HepG2 (cell line): ENCODE results near the gene HYCC2. TPM values are rescaled to one million over a fixed set of nuclear protein-coding genes. Genes with fewer than 3 reads are reported as not detected.

ENCODE experiments used
- ARNT ChIP-seq: fragments of 450-650 bp; IDR thresholded peaks from 2 replicates; pipeline ENCODE4 v1.6.1; 2017
- BORCS8-MEF2B ChIP-seq: sonication (generic); formaldehyde crosslinking; IDR thresholded peaks from 2 replicates; pipeline ENCODE4 v1.8.0; 2022; ENCODE audit warnings: mild to moderate bottlenecking, missing genetic modification reagents
- CHD2 ChIP-seq: IDR thresholded peaks from 2 replicates; pipeline ENCODE4 v1.6.1; 2011; ENCODE audit warnings: low read depth, low read length, improper control_type of control experiment
- DNMT3B ChIP-seq: conservative IDR thresholded peaks from 2 replicates; pipeline ENCODE4 v1.6.1; 2016; ENCODE audit warnings: missing biosample characterization, control low read depth
- KLF15 ChIP-seq: sonication (generic); formaldehyde crosslinking; IDR thresholded peaks from 2 replicates; pipeline ENCODE4 v1.8.1; 2023; ENCODE audit warnings: borderline replicate concordance, mild to moderate bottlenecking, inconsistent platforms, missing genetic modification reagents, mixed read lengths
- KLF9 ChIP-seq: IDR thresholded peaks from 2 replicates; pipeline ENCODE4 v1.6.1; 2016; ENCODE audit warnings: low read depth
- LBX2 ChIP-seq: sonication (generic); formaldehyde crosslinking; IDR thresholded peaks from 2 replicates; pipeline ENCODE4 v1.5.0; 2020; ENCODE audit warnings: missing genetic modification reagents, mild to moderate bottlenecking, borderline replicate concordance
- LCORL ChIP-seq, 2 experiments: fragments of 450-650 bp in 1 of 2; sonication (generic) in 1 of 2; formaldehyde crosslinking in 1 of 2; IDR thresholded peaks; 2 replicates each; pipeline versions ENCODE4 v1.5.0 to v1.6.1; 2017 to 2020; ENCODE audit warnings: antibody characterized with exemption in 1 of 2, missing genetic modification reagents in 1 of 2
- RAD51 ChIP-seq: fragments of 450-650 bp; IDR thresholded peaks from 2 replicates; pipeline ENCODE4 v1.6.1; 2016; ENCODE audit warnings: borderline replicate concordance
- RXRA ChIP-seq: sonication (generic); formaldehyde crosslinking; IDR thresholded peaks from 2 replicates; pipeline ENCODE4 v1.5.1; 2020; ENCODE audit warnings: missing genetic modification reagents
- SNAI1 ChIP-seq: sonication (generic); formaldehyde crosslinking; IDR thresholded peaks from 2 replicates; pipeline ENCODE4 v1.5.0; 2020; ENCODE audit warnings: mild to moderate bottlenecking, missing genetic modification reagents, borderline replicate concordance
- TARDBP ChIP-seq: sonication (generic); formaldehyde crosslinking; IDR thresholded peaks from 2 replicates; pipeline ENCODE4 v1.8.0; 2022; ENCODE audit warnings: mild to moderate bottlenecking, missing genetic modification reagents
- TOPORS ChIP-seq: sonication (generic); formaldehyde crosslinking; IDR thresholded peaks from 2 replicates; pipeline ENCODE4 v1.8.0; 2023; ENCODE audit warnings: mild to moderate bottlenecking, missing genetic modification reagents
- U2AF1 ChIP-seq: fragments of 200-400 bp; formaldehyde crosslinking; optimal IDR thresholded peaks from 2 replicates; pipeline ENCODE3; 2017; ENCODE audit warnings: mild to moderate bottlenecking, low read depth, low read length
- ZNF124 ChIP-seq: sonication (generic); formaldehyde crosslinking; IDR thresholded peaks from 2 replicates; pipeline ENCODE4 v1.4.0; 2020; ENCODE audit warnings: missing genetic modification reagents
- ZNF281 ChIP-seq: sonication (generic); formaldehyde crosslinking; IDR thresholded peaks from 2 replicates; pipeline ENCODE4 v1.4.0; 2020; ENCODE audit warnings: missing genetic modification reagents, borderline replicate concordance
- ZNF597 ChIP-seq: sonication (generic); formaldehyde crosslinking; IDR thresholded peaks from 2 replicates; pipeline ENCODE4 v1.5.0; 2020; ENCODE audit warnings: missing genetic modification reagents
- ZNF792 ChIP-seq: IDR thresholded peaks from 2 replicates; pipeline ENCODE4 v1.6.1; 2016
- ZNF891 ChIP-seq: sonication (generic); formaldehyde crosslinking; IDR thresholded peaks from 2 replicates; pipeline ENCODE4 v1.5.0; 2020; ENCODE audit warnings: mild to moderate bottlenecking, missing genetic modification reagents
- ZSCAN22 ChIP-seq: sonication (generic); formaldehyde crosslinking; IDR thresholded peaks from 2 replicates; pipeline ENCODE4 v1.4.0; 2020; ENCODE audit warnings: mild to moderate bottlenecking, missing genetic modification reagents
- polyA plus RNA-seq, 8 experiments: library from polyadenylated mRNA; depleted of rRNA in 3 of 8; stranded (reverse) in 7 of 8; unstranded in 1 of 8; fragments of >200 nt; fragmentation: Illumina TruSeq in 4 of 8; extraction: Trizol in 4 of 8; gene quantifications; 2 replicates each; pipeline versions ENCODE4 v1.2.1 to v1.2.3, GENCODE V29; 2011 to 2016; ENCODE audit warnings: low read depth in 4 of 8, missing spikeins in 1 of 8, mixed read lengths in 1 of 8; ENCODE audit not compliant: insufficient read depth in 1 of 8
- total RNA-seq, 5 experiments: library from RNA; depleted of rRNA; stranded (reverse); fragments of >200 nt; fragmentation: Illumina TruSeq; extraction: Trizol; gene quantifications; 2 replicates each; pipeline ENCODE4 v1.2.3, GENCODE V29; 2016; ENCODE audit warnings: low read depth in 1 of 5
- TF ChIP-seq, protein P1 (sequence below): sonication (generic); formaldehyde crosslinking; IDR thresholded peaks from 2 replicates; pipeline ENCODE4 v1.5.1; 2020; ENCODE audit warnings: mild to moderate bottlenecking, missing genetic modification reagents, moderate library complexity

HYCC2 gene
- total and polyA plus RNA-seq, 2 of the 13 experiments (the other 11 are each of a cell fraction or from before 2014, with no cell fraction given), result 4.7 to 13.9 TPM

- TF ChIP-seq ZNF281 (peak; percentile 9; the same call in 1 of the 2 replicates), KLF9 (CRISPR knock-in tag) (no peak; the same call in 1 of the 2 replicates), ZSCAN22 (no peak), LBX2 (CRISPR knock-in tag) (no peak), ZNF597 (no peak), ZNF124 (CRISPR knock-in tag) (no peak; the same call in 1 of the 2 replicates), LCORL (IDR thresholded peaks at IDR 0.05) (no peak), LCORL (CRISPR knock-in tag; IDR thresholded peaks at IDR 0.05) (0 out of 2 replicates have a peak, but pooled peaks have one; percentile 23), BORCS8-MEF2B (CRISPR knock-in tag) (peak; percentile 41; the same call in 1 of the 2 replicates), RXRA (CRISPR knock-in tag) (peak; percentile 73), ZNF792 (CRISPR knock-in tag) (peak; percentile 79), KLF15 (CRISPR knock-in tag) (peak; percentile 64; the same call in 1 of the 2 replicates), RAD51 (no peak), U2AF1 (peak; percentile 13), DNMT3B (CRISPR knock-in tag) (0 out of 2 replicates have a peak, but pooled peaks have one; percentile 22), TOPORS (peak; percentile 18; the same call in 1 of the 2 replicates), SNAI1 (CRISPR knock-in tag) (0 out of 2 replicates have a peak, but pooled peaks have one; percentile 70), ZNF891 (CRISPR knock-in tag) (peak; percentile 91), TARDBP (peak; percentile 64), CHD2 (no peak), ARNT (no peak)
- TF ChIP-seq, protein P1, sequence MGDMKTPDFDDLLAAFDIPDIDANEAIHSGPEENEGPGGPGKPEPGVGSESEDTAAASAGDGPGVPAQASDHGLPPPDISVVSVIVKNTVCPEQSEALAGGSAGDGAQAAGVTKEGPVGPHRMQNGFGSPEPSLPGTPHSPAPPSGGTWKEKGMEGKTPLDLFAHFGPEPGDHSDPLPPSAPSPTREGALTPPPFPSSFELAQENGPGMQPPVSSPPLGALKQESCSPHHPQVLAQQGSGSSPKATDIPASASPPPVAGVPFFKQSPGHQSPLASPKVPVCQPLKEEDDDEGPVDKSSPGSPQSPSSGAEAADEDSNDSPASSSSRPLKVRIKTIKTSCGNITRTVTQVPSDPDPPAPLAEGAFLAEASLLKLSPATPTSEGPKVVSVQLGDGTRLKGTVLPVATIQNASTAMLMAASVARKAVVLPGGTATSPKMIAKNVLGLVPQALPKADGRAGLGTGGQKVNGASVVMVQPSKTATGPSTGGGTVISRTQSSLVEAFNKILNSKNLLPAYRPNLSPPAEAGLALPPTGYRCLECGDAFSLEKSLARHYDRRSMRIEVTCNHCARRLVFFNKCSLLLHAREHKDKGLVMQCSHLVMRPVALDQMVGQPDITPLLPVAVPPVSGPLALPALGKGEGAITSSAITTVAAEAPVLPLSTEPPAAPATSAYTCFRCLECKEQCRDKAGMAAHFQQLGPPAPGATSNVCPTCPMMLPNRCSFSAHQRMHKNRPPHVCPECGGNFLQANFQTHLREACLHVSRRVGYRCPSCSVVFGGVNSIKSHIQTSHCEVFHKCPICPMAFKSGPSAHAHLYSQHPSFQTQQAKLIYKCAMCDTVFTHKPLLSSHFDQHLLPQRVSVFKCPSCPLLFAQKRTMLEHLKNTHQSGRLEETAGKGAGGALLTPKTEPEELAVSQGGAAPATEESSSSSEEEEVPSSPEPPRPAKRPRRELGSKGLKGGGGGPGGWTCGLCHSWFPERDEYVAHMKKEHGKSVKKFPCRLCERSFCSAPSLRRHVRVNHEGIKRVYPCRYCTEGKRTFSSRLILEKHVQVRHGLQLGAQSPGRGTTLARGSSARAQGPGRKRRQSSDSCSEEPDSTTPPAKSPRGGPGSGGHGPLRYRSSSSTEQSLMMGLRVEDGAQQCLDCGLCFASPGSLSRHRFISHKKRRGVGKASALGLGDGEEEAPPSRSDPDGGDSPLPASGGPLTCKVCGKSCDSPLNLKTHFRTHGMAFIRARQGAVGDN (CRISPR knock-in tag), result peak; percentile 92
These were observed 44.9 kb upstream of the HYCC2 start, which contains the start of gene CFLAR (continued) for GRCh38 chr2:201116115-201116958.
